ENCODE results near the gene HECW1.
"Not testable (repeated sequence)": the region's sequence is repeated elsewhere in the genome, so short reads cannot be mapped to it uniquely, and the experiment has no call there.

HECW1 gene

GRCh38 chr7:43591558-43592180 is 479.2 kb downstream of the HECW1 start:
- no peak for DNase-seq

- no peak for DNase-seq
These were observed 479.9 kb downstream of the HECW1 start for GRCh38 chr7:43592326-43592725.

- DNase-seq = no peak
These were observed 480.6 kb downstream of the HECW1 start for GRCh38 chr7:43593010-43593409.

GRCh38 chr7:43594020-43594419 is 481.6 kb downstream of the HECW1 start:
- no peak for DNase-seq

- not testable (repeated sequence) for DNase-seq
These were observed 484.0 kb downstream of the HECW1 start for GRCh38 chr7:43596426-43596825.

GRCh38 chr7:43600056-43600455 is 487.6 kb downstream of the HECW1 start:
- DNase-seq = no peak

GRCh38 chr7:43602256-43602655 is 489.8 kb downstream of the HECW1 start:
- DNase-seq = no peak

- DNase-seq = no peak
These were observed 491.8 kb downstream of the HECW1 start for GRCh38 chr7:43604251-43604650.

- no peak for DNase-seq
These were observed 496.6 kb downstream of the HECW1 start for GRCh38 chr7:43609097-43609496.

- no peak for DNase-seq
These were observed 499.7 kb downstream of the HECW1 start for GRCh38 chr7:43612128-43612527.

- DNase-seq = peak in 2 of 51 donors; percentile 5 to 42
These were observed 500.4 kb downstream of the HECW1 start for GRCh38 chr7:43612599-43613589.

All from hypothalamus (tissue), 51 donors.